ENCODE results near the gene STARD5.

DNA sequence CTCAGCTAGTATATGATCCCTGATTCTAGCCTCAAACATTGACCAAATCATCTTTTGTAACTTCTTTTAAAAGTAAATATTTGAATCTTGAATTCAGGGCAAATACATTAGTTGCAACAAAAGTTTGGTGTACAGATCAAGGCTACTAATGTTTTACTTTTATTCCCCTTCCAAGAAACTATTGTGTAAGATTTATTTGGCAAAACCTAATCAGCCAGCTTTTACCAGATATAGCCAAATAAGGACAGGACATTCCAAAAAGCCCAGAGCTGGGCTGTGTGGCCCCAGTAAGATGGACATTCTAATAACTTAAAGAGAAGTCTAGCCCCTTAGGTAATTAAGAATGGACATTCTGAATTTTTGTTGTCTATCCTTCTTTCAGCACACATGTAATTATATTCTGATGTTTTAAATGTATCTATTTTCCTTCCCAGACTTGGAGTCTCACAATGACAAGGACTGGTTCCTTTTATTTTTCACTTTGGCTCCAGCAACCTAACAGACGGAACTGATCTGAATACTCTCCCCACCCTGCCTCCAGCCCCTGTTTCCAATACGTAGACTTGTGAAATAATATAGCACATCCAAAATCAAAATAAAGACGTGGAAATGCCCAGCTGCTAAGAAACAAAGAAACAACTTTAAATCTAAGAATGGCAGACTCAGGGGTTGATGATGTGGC is 48.1 kb downstream of the STARD5 start:
- TF ChIP-seq, protein P1, sequence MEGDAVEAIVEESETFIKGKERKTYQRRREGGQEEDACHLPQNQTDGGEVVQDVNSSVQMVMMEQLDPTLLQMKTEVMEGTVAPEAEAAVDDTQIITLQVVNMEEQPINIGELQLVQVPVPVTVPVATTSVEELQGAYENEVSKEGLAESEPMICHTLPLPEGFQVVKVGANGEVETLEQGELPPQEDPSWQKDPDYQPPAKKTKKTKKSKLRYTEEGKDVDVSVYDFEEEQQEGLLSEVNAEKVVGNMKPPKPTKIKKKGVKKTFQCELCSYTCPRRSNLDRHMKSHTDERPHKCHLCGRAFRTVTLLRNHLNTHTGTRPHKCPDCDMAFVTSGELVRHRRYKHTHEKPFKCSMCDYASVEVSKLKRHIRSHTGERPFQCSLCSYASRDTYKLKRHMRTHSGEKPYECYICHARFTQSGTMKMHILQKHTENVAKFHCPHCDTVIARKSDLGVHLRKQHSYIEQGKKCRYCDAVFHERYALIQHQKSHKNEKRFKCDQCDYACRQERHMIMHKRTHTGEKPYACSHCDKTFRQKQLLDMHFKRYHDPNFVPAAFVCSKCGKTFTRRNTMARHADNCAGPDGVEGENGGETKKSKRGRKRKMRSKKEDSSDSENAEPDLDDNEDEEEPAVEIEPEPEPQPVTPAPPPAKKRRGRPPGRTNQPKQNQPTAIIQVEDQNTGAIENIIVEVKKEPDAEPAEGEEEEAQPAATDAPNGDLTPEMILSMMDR (conservative IDR thresholded peaks at IDR 0.05): no peak
- TF ChIP-seq EZH2 (IDR thresholded peaks at IDR 0.05; ENCODE audit: low read depth): no peak

Measured in PC-9 (cell line).